Skin epidermis (tissue), 12 donors: ENCODE results near the gene LCMT1.
"Not testable (repeated sequence)": the region's sequence is repeated elsewhere in the genome, so short reads cannot be mapped to it uniquely, and the experiment has no call there.

ENCODE experiments used
- H3K27ac ChIP-seq, 21 experiments: fragments of 200-600 bp; sonication (generic) in 11 of 21; one replicate each; pipeline ENCODE4 v1.5.0; 2020; ENCODE audit warnings: mild to moderate bottlenecking in 3 of 21, inconsistent platforms in 2 of 21, moderate library complexity in 2 of 21
- H3K4me3 ChIP-seq, 7 experiments: fragments of 200-600 bp; sonication (generic) in 2 of 7; one replicate each; pipeline ENCODE4 v1.5.0; 2020; ENCODE audit warnings: inconsistent platforms in 2 of 7, mild to moderate bottlenecking in 2 of 7, moderate library complexity in 1 of 7

LCMT1 gene

DNA sequence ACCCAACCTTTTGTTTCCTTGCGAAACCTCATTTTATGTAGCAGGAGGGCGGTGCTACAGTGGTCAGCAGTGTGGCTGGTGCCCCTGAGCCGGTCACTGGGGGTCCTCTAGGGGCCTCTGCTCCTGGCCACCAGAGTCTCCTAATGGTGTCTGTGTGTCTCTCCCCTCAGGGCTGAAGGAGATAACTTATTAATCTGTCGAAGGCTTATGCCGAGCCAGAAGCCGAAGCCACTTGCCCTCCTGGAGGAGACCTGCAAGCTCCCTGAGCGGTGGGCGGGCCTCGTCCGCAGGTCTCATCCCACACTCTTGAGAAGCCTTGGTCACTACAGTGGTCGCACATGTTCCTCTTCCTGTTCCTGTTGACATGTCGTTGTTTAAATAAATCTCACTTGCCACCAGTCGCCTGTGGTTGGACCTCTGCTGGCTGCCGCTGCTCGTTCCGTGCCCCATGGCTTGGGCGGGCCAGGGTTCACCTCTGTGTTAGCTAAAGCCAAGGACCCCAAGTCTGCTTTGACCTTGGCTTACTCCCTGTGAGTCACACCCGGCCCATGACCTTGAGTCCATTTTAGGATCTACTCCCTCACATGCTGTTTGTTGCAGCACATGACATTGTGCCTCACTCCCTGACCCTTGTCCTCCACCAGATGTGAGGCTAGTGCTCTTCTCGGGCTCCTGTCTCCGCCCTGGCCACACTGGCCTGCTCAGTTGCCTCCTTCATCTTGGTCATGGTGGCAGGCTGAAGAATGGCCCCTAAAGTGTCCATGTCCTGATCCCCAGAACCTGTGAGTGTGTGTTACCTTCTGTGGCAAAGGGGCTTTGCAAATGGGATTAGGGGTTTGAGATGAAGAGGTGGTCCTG, 66.5 kb downstream of the LCMT1 start:
- Histone ChIP-seq H3K4me3 (no peak overlapping the region), H3K27ac (no peak overlapping the region)

DNA sequence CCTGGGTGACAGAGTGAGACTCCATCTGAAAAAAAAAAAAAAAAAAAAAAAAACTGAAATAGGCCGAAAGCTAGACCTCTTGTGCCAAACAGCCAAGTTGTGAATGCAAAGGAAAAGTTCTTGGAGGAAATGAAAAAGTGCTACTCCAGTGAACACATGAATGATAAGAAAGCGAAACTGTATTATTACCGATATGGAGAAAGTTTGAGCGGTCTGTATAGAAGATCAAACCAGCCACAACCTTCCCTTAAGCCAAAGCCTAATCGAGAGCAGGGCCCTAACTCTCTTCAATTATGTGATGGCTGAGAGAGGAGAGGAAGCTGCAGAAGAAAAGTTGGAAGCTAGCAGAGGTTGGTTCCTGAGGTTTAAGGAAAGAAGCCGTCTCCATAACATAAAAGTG, 69.7 kb downstream of the LCMT1 start:
- not testable (repeated sequence) for H3K27ac ChIP-seq, H3K4me3 ChIP-seq

DNA sequence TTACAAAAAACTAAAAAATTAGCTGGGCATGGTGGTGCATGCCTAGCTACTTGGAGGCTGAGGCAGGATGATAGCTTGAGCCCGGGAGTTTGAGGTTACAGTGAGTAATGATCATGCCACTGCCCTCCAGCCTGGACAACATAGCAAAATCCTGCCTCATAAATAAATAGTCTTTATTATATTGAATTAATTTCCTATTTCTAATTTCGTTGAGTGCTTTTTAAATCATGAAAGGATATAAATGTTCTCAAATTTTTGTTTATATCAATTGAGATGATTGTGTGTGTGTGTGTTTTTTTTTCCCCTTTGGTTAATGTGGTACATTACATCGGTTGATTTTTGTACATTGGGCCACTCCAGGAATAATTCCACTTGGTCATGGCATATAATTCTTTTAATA, 73.2 kb downstream of the LCMT1 start:
- Histone ChIP-seq H3K4me3 (no peak overlapping the region), H3K27ac (no peak overlapping the region)

DNA sequence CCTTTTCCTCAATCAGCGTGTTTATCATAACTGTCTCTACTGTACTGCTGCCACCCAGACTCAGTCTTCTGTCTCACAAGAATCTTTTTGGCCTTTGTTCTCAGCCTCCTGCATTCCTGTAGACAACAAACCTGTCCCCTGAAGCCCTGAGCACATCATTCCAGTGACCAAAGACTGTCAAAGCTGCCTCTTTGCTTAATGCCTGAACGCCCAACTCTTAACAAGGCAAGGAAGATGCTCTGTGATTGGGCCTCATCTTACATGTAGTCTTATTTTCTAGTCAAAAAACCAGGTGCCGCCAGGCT, 75.9 kb downstream of the LCMT1 start:
- no peak overlapping the region for H3K4me3 ChIP-seq
- H3K27ac ChIP-seq: no peak overlapping the region

DNA sequence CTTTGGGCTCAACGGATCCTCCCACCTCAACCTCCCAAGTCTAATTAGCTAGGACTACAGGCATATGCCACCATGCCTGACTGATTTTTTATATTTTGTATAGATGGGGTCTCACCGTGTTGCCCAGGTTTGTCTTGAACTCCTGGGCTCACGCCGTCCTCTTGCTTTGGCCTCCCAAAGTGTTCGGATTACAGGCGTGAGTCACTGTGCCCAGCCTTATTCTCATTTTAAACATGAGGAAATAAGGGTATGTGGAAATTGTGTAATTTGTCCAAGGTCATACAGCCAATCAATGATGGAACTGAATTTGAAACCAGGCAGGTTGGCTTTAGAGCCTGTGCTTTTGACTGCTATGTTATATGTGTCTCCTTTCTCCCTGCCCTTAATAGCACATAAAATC, 77.8 kb downstream of the LCMT1 start:
- Histone ChIP-seq H3K27ac (no peak overlapping the region), H3K4me3 (no peak overlapping the region)

DNA sequence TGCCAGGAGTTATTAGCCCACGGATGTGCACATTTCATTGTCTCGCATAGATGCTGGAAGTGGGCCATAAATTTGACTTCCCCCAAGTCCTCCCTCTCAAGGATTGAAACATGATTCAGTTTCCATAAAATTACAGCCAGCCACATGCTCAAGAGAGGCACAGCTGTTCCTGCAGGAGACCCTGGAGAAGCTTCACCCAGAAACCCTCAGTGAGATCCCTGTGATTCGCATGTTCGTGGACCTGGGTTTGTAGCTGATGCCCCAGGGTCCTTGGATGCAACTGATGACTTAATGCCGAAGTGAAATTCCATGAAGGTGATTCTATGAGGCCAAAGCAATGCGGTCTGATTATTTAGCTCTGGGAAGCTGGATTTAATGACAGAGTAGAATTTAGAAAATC, 80.6 kb downstream of the LCMT1 start:
- H3K27ac ChIP-seq: no peak overlapping the region

DNA sequence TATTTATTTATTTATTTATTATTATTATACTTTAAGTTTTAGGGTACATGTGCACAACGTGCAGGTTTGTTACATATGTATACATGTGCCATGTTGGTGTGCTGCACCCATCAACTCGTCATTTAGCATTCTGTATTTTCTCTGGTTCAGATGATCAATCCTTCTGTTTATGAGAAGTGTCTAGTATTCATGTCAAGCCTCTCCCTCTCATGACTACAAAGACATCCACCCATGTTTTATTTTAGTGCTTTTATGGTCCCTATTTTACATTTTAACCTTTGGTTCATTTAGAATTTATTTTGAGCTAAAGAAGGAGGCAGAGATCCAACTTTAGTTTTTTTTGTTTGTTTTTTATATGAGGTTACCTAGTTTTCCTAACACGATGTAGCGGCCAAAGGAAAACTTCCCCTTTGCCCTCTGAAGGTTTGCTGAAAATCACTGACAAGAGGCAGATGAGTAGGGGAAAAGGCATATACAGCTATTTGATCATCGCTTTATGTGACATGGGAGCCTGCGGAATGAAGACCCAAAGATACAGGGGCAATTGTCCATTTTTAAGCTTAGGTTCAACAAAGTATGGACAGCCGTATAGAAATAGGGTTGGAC, 82.8 kb downstream of the LCMT1 start:
- Histone ChIP-seq H3K27ac (no peak overlapping the region), H3K4me3 (no peak overlapping the region)

More for the DNA sequence above, 80.6 kb downstream of the LCMT1 start:
- H3K4me3 ChIP-seq: no peak overlapping the region

DNA sequence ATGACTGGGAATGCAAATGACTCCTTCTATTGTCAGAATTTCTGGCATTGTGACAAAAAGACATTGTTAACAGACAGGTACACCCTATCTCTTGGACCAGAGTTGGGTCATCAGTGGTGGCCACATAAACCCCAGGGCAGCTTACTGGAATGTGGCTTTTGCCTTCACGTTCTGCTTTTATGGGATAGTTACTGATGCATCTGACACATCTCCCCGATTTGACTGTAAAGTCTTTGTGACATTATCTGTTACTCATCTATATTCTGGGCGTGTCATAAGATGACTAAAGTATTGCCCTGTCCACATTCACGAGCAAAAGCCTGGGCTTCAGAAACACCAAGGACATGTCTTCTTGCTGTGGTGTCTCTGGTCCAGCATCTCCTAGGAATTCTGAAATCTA, 86.5 kb downstream of the LCMT1 start:
- H3K4me3 ChIP-seq: no peak overlapping the region
- no peak overlapping the region for H3K27ac ChIP-seq

DNA sequence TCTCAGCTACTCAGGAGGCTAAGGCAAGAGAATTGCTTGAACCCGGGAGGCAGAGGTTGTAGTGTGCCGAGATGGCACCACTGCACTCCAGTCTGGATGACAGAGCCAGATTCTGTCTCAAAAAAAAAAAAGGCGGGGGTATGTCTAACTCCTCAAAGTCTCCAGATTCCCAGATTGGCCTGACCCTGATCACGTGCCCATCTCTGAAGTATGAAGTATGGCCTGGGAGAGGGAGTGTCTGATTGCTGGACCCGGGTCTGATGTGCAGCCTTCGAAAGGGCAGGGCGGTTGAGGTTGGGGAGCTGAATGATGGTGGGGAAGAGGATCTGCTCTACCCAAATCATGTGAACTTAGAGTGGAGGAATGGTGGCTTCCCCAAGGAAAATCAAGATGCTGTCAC, 87.9 kb downstream of the LCMT1 start:
- Histone ChIP-seq H3K4me3 (no peak overlapping the region), H3K27ac (no peak overlapping the region)

DNA sequence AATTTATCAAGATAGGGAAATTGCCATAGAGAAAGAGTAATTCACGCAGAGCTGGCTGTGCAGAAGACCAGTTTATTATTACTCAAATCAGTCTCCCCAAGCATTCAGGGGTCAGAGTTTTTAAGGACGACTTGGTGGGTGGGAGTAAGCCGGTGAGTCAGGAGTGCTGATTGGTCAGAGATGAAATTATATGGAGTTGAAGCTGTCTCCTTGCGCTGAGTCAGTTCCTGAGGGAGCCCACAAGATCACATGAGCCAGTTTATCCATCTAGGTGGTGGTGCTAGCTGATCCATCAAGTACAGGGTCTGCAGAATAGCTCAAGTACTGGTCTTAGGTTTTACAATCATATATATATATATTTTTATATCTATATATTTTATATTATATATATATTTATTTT, 99.2 kb downstream of the LCMT1 start:
- Histone ChIP-seq H3K4me3 (no peak overlapping the region), H3K27ac (no peak overlapping the region)

DNA sequence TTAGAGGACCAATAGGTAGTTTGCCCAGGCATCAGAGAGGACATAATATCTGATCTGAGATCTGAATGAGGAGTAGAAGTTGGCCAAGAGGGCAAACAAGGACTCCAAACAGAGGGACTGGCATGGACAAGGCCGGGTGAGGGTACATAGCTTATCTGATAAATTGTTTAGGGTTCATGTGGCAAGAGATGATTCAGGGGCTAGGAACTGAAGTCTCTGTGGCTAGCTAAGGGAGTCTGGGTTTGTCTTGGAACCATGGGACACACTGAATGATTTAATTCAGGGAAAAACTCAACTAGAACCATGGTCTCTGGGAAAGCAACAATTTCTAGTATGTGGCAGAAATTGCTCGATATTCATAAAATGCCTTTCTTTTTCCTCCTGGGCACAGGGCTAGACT, 101.1 kb downstream of the LCMT1 start:
- H3K4me3 ChIP-seq: no peak overlapping the region
- no peak overlapping the region for H3K27ac ChIP-seq

DNA sequence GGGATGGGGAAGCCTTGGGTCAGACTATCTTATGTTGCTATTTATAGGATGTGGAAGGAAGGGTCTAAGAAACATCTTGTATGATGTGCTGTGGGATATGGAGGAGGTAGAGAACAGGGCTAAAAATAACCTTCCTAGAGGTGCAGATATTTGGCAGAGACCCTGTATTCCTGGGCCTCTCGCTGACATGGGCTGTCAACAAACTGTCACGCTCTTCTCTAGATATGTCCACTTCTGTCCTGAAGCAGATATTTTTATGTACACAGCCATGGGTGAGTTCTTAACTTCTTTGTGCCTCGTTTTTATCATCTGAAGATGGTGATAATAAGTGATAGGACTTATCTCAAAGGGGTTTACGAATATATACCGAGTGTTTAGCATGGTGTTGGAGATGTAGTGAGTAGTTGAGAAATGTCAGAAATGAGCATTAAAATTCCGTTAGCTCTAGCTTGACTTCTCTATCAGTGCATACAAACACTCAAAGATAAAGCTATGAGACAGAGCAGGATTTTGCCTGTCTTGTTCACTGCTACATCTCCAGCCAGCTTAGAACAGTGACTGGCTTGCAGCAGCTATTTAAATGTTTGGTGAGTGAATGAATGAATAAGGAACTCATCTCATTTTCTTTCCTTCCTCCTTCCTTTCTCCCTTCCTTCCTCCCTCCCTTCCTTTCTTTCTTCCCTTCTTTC, 102.3 kb downstream of the LCMT1 start:
- H3K27ac ChIP-seq: no peak overlapping the region

DNA sequence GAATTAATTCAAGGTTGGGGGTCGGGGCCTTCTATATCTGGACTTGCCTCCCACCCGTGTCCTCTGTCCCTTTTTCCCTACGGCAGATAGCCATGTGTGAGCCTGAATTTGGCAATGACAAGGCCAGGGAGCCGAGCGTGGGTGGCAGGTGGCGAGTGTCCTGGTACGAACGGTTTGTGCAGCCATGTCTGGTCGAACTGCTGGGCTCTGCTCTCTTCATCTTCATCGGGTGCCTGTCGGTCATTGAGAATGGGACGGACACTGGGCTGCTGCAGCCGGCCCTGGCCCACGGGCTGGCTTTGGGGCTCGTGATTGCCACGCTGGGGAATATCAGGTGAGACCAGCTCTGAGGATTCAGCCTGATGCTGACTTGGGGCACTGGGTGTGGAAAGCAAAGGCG, 105.6 kb downstream of the LCMT1 start:
- no peak overlapping the region for H3K27ac ChIP-seq
- H3K4me3 ChIP-seq: no peak overlapping the region

More for the DNA sequence above, 102.3 kb downstream of the LCMT1 start:
- no peak overlapping the region for H3K4me3 ChIP-seq

DNA sequence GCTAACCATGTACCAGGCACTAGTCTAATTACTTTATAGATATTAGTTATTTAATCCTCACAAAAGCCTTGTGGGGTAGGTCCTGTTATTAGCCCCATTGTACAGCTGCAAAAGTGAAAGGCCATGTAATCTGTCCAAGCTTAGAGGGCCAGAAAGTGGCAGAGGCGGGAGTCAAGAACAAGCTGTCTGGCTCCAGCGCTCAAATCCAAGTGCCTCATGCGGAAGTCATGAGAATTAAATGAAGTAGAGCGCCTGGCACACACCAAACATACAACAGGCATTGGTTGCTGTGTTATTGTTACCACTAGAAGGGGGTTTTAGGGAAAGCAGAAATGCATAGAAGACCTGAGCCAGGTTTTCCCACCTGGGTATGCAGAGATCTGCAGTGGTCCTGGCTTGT, 106.4 kb downstream of the LCMT1 start:
- H3K4me3 ChIP-seq: no peak overlapping the region
- H3K27ac ChIP-seq: no peak overlapping the region

DNA sequence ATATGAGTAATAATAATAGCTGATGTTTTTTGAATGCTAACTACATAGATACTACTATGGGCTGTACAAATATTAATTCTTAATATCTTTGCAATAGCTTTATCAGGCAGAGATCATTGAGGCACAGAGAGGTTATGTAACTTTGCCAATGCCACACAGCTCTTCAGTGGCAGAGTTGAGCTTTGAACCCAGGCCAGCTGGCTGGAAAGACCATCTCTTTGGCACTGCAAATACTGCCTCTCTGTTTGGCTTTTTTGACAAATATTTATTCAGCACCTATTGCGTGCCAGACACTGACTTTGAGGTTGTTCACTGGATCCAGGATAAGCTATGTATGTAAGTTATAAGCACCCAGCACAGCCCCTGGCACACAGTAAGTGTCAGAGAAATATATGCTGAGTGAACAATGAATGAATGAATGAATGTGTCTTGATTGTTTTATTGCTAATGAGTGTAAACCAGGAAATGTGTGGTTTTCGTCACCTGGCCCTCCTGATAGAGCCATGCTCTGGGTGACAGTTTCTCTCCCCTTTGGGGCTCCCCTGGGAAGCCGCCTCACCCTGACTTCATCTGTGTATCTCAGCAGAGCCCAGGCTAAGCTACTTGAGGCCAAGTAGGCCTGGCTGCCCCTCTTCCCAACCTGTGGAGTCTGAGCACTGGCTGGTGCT, 107.7 kb downstream of the LCMT1 start:
- no peak overlapping the region for H3K27ac ChIP-seq

DNA sequence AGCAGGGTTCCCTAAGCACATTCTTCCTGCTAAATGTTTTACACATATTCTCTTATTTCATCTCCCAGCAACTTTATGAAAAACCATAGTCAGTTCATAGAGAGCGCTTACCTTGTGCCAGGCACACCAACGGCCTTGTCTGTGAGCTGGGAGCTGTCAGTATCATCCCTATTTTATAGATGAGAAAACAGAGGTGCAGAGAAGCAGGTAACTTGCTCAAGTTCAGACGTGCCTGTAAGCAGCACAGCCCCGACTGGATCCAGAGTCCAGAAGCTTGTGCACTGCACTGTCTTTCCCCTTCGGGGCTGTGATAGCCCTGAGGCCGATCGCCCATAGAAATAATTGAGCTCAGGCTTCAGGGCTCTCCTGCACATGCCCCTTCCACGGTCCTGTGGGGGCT, 111.4 kb downstream of the LCMT1 start:
- H3K27ac ChIP-seq: no peak overlapping the region
- no peak overlapping the region for H3K4me3 ChIP-seq

More for the DNA sequence above, 107.7 kb downstream of the LCMT1 start:
- no peak overlapping the region for H3K4me3 ChIP-seq

DNA sequence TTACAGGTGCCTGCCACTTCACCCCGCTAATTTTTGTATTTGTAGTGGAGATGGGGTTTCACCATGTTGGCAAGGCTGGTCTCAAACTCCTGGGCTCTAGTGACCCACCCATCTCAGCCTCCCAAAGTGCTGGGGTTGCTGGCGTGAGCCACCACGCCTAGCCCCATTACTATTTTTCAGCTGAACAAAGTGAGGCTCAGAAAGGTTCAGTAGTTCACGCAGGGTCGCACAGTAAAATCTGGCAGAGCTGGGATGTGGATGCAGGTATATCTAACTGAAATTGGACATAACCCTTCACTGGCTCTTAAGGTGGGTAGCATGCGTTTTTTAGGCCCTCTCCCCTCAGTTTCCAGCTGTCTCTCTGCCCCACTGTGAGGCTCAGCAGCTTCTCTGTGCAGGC, 112.4 kb downstream of the LCMT1 start:
- no peak overlapping the region for H3K4me3 ChIP-seq

DNA sequence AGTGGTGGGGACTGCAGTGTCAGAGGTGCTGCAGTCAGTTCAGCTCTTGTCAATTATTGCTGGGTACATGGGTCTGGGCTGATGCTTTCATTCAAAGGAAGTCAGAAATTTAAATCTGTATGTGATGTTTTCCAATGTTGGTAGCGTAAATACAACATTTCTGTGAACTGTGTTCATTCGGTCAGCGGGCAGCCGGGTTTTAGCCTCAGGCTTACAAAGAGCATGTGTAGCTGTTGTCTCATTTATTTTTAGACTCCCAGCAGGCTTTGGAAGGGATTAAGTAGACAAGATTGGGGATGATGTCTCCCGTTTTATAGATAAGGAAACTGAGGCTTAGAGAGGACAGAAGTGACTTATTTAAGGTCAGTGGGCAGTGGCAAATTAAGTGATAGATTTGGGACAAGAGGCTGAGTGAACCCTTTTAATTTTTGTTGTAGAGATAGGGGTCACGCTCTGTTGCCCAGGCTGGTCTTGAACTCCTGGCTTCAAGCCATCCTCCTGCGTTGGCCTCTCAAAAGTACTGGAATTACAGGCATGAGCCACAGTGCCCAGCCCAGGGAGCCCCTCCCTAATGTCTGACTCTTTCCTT, 113.3 kb downstream of the LCMT1 start:
- Histone ChIP-seq H3K27ac (no peak overlapping the region), H3K4me3 (no peak overlapping the region)

More for the DNA sequence above, 112.4 kb downstream of the LCMT1 start:
- H3K27ac ChIP-seq: no peak overlapping the region
